H1 (cell line): ENCODE results near the gene MOK. TPM values are rescaled to one million over a fixed set of nuclear protein-coding genes. Genes with fewer than 3 reads are reported as not detected.

Source experiments
- CTCF ChIA-PET: fragments of 300-600 bp; sonication (Branson Sonifier 250); formaldehyde crosslinking; loops from one replicate; lab custom pipeline; 2021; ENCODE audit not compliant: partially characterized antibody; lab: Charles Lee
- POLR2A ChIA-PET: fragments of 300-600 bp; sonication (Branson Sonifier 250); formaldehyde crosslinking; loops from one replicate; lab custom pipeline; 2021; ENCODE audit warnings: inconsistent platforms; ENCODE audit not compliant: partially characterized antibody; lab: Charles Lee
- DNase-seq, 2 experiments: peaks; one replicate each; pipeline versions ENCODE4 v3.0.0 to v3.0.0-alpha.2; 2010 to 2022; ENCODE audit warnings: low spot score in 2 of 2, low read depth in 1 of 2, mixed read lengths in 1 of 2
- FAIRE-seq: peaks from 2 replicates; lab custom pipeline; 2011; peaks lifted over from hg19 to GRCh38; lab: Jason Lieb, UNC
- H2AFZ ChIP-seq: 2 replicates; pipeline ENCODE4 v1.8.1; 2012; ENCODE audit warnings: low read length, inconsistent platforms
- H2AK5ac ChIP-seq: 2 replicates; pipeline ENCODE4 v1.6.1; 2013; ENCODE audit warnings: low read depth, low read length
- H2BK120ac ChIP-seq: replicated peaks from 2 replicates; pipeline ENCODE3; 2013; ENCODE audit warnings: low read depth, low read length, inconsistent platforms
- H2BK12ac ChIP-seq: 2 replicates; pipeline ENCODE4 v1.6.1; 2013; ENCODE audit warnings: low read depth, low read length
- H2BK15ac ChIP-seq: 2 replicates; pipeline ENCODE4 v1.6.1; 2013; ENCODE audit warnings: low read length
- H2BK20ac ChIP-seq: 2 replicates; pipeline ENCODE4 v1.6.1; 2013; ENCODE audit warnings: low read length
- H2BK5ac ChIP-seq: 2 replicates; pipeline ENCODE4 v1.6.1; 2013; ENCODE audit warnings: low read depth, low read length
- H3K14ac ChIP-seq: 2 replicates; pipeline ENCODE4 v1.6.1; 2013; ENCODE audit warnings: inconsistent platforms; ENCODE audit not compliant: insufficient read length
- H3K18ac ChIP-seq: 2 replicates; pipeline ENCODE4 v1.6.1; 2013; ENCODE audit warnings: low read length; ENCODE audit errors: extremely low read depth
- H3K23ac ChIP-seq: 2 replicates; pipeline ENCODE4 v1.6.1; 2013; ENCODE audit warnings: inconsistent platforms; ENCODE audit not compliant: insufficient read length
- H3K23me2 ChIP-seq: 2 replicates; pipeline ENCODE4 v1.6.1; 2013; ENCODE audit warnings: low read depth, low read length
- H3K27ac ChIP-seq: 2 replicates; pipeline ENCODE4 v1.6.1; 2011; ENCODE audit warnings: low read depth, low read length, inconsistent platforms
- H3K27me3 ChIP-seq, 4 experiments: replicated peaks in 1 of 4; 1 replicate in 1 of 4; 2 replicates in 3 of 4; pipeline versions ENCODE4 v1.6.1 to v1.8.1; 2011 to 2013; ENCODE audit warnings: low read length in 3 of 4, mild to moderate bottlenecking in 3 of 4, inconsistent platforms in 2 of 4, mixed read lengths in 2 of 4, moderate library complexity in 1 of 4; ENCODE audit not compliant: control insufficient read depth in 3 of 4, insufficient read depth in 3 of 4; ENCODE audit errors: extremely low read depth in 1 of 4
- H3K36me3 ChIP-seq, 4 experiments: 2 replicates each; pipeline versions ENCODE4 v1.6.1 to v1.8.1; 2011 to 2013; ENCODE audit warnings: mild to moderate bottlenecking in 4 of 4, low read length in 3 of 4, moderate library complexity in 2 of 4, control low read depth in 1 of 4, inconsistent platforms in 1 of 4; ENCODE audit not compliant: insufficient read depth in 4 of 4, control insufficient read depth in 2 of 4
- H3K4ac ChIP-seq: replicated peaks from 2 replicates; pipeline ENCODE3; 2013; ENCODE audit warnings: low read length, low read depth, mixed read lengths, inconsistent platforms; ENCODE audit not compliant: insufficient read length
- H3K4me1 ChIP-seq, 4 experiments: replicated peaks in 1 of 4; 1 replicate in 1 of 4; 2 replicates in 3 of 4; pipeline versions ENCODE4 v1.6.1 to v1.8.1; 2011 to 2013; ENCODE audit warnings: low read length in 3 of 4, inconsistent platforms in 2 of 4, mixed read lengths in 1 of 4; ENCODE audit not compliant: insufficient read depth in 4 of 4, control insufficient read depth in 3 of 4
- H3K4me2 ChIP-seq, 2 experiments: 2 replicates each; pipeline versions ENCODE4 v1.6.1 to v1.8.1; 2011 to 2013; ENCODE audit warnings: low read depth in 2 of 2, low read length in 2 of 2, control low read depth in 1 of 2, inconsistent platforms in 1 of 2, mild to moderate bottlenecking in 1 of 2; ENCODE audit not compliant: insufficient read depth in 1 of 2
- H3K4me3 ChIP-seq, 4 experiments: fragments of 200-600, 300-600 bp in 1 of 4; sonication (generic), shearing (Covaris generic), sonication (Bioruptor Twin) in 1 of 4; 2 replicates each; pipeline versions ENCODE4 v1.5.1 to v1.8.1; 2011 to 2016; ENCODE audit warnings: low read length in 4 of 4, low read depth in 3 of 4, control low read depth in 2 of 4, inconsistent platforms in 2 of 4, mild to moderate bottlenecking in 2 of 4, mixed read lengths in 1 of 4, moderate library complexity in 1 of 4; ENCODE audit not compliant: insufficient read depth in 2 of 4; ENCODE audit errors: extremely low read depth in 1 of 4
- H3K56ac ChIP-seq: replicated peaks from 2 replicates; pipeline ENCODE3; 2013; ENCODE audit warnings: low read depth, mild to moderate bottlenecking, mixed read lengths, low read length, inconsistent platforms; ENCODE audit not compliant: insufficient read length
- H3K79me1 ChIP-seq: 2 replicates; pipeline ENCODE4 v1.6.1; 2013; ENCODE audit warnings: low read depth, low read length, control low read depth
- H3K79me2 ChIP-seq, 2 experiments: 2 replicates each; pipeline versions ENCODE4 v1.6.1 to v1.8.1; 2012 to 2013; ENCODE audit warnings: low read length in 2 of 2, mild to moderate bottlenecking in 2 of 2, inconsistent platforms in 1 of 2; ENCODE audit not compliant: insufficient read depth in 2 of 2, control insufficient read depth in 1 of 2
- H3K9ac ChIP-seq, 4 experiments: replicated peaks in 1 of 4; 1 replicate in 1 of 4; 2 replicates in 3 of 4; pipeline versions ENCODE4 v1.6.1 to v1.8.1; 2011 to 2013; ENCODE audit warnings: low read depth in 3 of 4, low read length in 3 of 4, control low read depth in 2 of 4, mild to moderate bottlenecking in 2 of 4, moderate library complexity in 2 of 4, inconsistent platforms in 1 of 4; ENCODE audit errors: extremely low read depth in 1 of 4
- H3K9me3 ChIP-seq, 2 experiments: 2 replicates each; pipeline versions ENCODE4 v1.6.1 to v1.8.1; 2012 to 2013; ENCODE audit warnings: mild to moderate bottlenecking in 2 of 2, moderate library complexity in 2 of 2, control low read depth in 1 of 2, inconsistent platforms in 1 of 2, low read depth in 1 of 2, low read length in 1 of 2, mixed read lengths in 1 of 2; ENCODE audit not compliant: insufficient read depth in 2 of 2
- H4K20me1 ChIP-seq, 2 experiments: replicated peaks in 1 of 2; 2 replicates each; pipeline versions ENCODE3 to v1.8.1; 2011 to 2013; ENCODE audit warnings: inconsistent platforms in 2 of 2, low read length in 2 of 2, mild to moderate bottlenecking in 1 of 2; ENCODE audit not compliant: insufficient read depth in 2 of 2, control insufficient read depth in 1 of 2
- H4K5ac ChIP-seq: 2 replicates; pipeline ENCODE4 v1.6.1; 2013; ENCODE audit warnings: low read length, low read depth, mixed read lengths, inconsistent platforms; ENCODE audit not compliant: insufficient read length
- H4K8ac ChIP-seq: 2 replicates; pipeline ENCODE4 v1.8.0; 2013; ENCODE audit warnings: mild to moderate bottlenecking, moderate library complexity, low read length, inconsistent platforms; ENCODE audit not compliant: insufficient read depth; ENCODE audit errors: extremely low read depth
- H4K91ac ChIP-seq: replicated peaks from 2 replicates; pipeline ENCODE3; 2013; ENCODE audit warnings: low read length, mixed read lengths, inconsistent platforms; ENCODE audit not compliant: insufficient read length
- SIN3A ChIP-seq, 2 experiments: IDR thresholded peaks in 1 of 2; conservative IDR thresholded peaks in 1 of 2; 2 replicates each; pipeline ENCODE4 v1.6.1; 2011 to 2012; ENCODE audit warnings: low read length in 2 of 2, improper control_type of control experiment in 1 of 2, low read depth in 1 of 2, mild to moderate bottlenecking in 1 of 2
- WGBS, 2 experiments: shearing (Covaris generic) in 1 of 2; methylation state at CpG; one replicate each; pipeline versions ENCODE4 v1.1.6 to v1.1.7; 2013 to 2015; ENCODE audit warnings: low lambda C conversion rate in 2 of 2, mixed read lengths in 2 of 2, inconsistent platforms in 1 of 2, low coverage in 1 of 2, missing lambda C conversion rate in 1 of 2; ENCODE audit not compliant: insufficient replicate concordance in 2 of 2, insufficient coverage in 1 of 2, insufficient read length in 1 of 2; ENCODE audit errors: extremely low coverage in 1 of 2, missing lambda C conversion rate in 1 of 2; 5-methylcytosine and 5-hydroxymethylcytosine counted together
- polyA plus RNA-seq, 7 experiments: library from polyadenylated mRNA; depleted of rRNA in 3 of 7; stranded (reverse) in 5 of 7; unstranded in 2 of 7; fragments of >200 nt in 5 of 7; fragments of 200-250 nt in 2 of 7; gene quantifications; 1 replicate in 5 of 7; 2 replicates in 1 of 7; 4 replicates in 1 of 7; pipeline versions ENCODE4 v1.2.1 to v1.2.3, GENCODE V29; 2011 to 2013; ENCODE audit warnings: missing spikeins in 2 of 7, mixed read lengths in 2 of 7
- total RNA-seq: library from RNA; stranded (reverse); fragmentation: NEBNext Ultra II Directional; extraction: Animal tissue kit (Norgen Biotek cat#: 25700); gene quantifications from 2 replicates; pipeline ENCODE4 v1.2.1, GENCODE V29; 2021

Gene MOK
- total and polyA plus RNA-seq, 2 of the 8 experiments (the other 6 are each of a cell fraction or from before 2014, with no cell fraction given) = 2.1 to 2.5 TPM

DNA sequence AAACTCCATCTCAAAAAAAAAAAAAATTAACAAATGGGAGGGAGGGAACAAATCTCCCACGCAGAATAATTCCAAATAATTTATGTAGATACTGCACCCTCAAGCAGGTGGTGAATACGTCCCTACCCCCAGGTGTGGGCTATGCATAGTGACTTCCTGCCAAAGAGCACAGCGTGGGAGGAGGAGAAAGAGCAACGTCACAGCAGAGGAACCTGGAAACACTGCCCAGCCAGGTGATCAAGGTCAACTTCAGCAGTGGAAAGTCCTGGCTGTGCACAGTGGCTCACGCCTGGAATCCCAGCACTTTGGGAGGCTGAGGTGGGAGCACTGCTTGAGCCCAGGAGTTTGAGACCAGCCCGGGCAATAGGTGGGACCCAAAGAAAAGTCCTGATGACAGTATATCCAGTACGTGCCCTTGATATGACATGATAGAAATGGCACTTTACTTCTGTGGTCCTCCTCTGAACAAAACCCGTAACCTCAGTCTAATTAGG, 48.2 kb upstream of the MOK start:
- TF ChIP-seq SIN3A (conservative IDR thresholded peaks at IDR 0.05 in 1 of 2, IDR thresholded peaks at IDR 0.05 in 1 of 2; ENCODE audit: low read depth in 1 of 2, low read length in 2 of 2) = no peak
- Histone ChIP-seq H3K23ac (no peak overlapping the region), H3K27ac (no peak overlapping the region), H3K9ac (no peak overlapping the region), H3K4me2 (no peak overlapping the region), H3K56ac (no peak overlapping the region), H3K79me1 (no peaks in the 10 kb centered on the region), H2AFZ (no peak overlapping the region), H3K4me3 (no peak overlapping the region), H3K23me2 (no peaks in the 10 kb centered on the region), H2AK5ac (no peak overlapping the region), H3K4ac (no peak overlapping the region), H3K18ac (no peak overlapping the region), H3K79me2 (no peaks in the 10 kb centered on the region), H2BK20ac (no peak overlapping the region), H2BK15ac (no peak overlapping the region), H4K8ac (no peak overlapping the region), H2BK120ac (no peak overlapping the region), H3K4me1 (no peaks in the 10 kb centered on the region), H4K20me1 (no peaks in the 10 kb centered on the region), H4K5ac (no peak overlapping the region), H3K14ac (no peak overlapping the region), H4K91ac (no peak overlapping the region), H3K36me3 (peaks cover 2 to 30% (median 17%) of the 10 kb centered on the region in 4 experiments; a peak in 6 of 8 replicates), H2BK5ac (no peak overlapping the region), H2BK12ac (no peak overlapping the region), H3K9me3 (no peaks in the 10 kb centered on the region), H3K27me3 (no peaks in the 10 kb centered on the region)
- CTCF ChIA-PET = interaction anchor here (1.5 kb wide), 1 partner anchor 16 kb away, joined by 3 read pairs; no protein-coding TSS in a partner anchor
- POLR2A ChIA-PET = interaction anchor here (1.3 kb wide), 1 partner anchor 14 kb away, joined by 5 read pairs; no protein-coding TSS in a partner anchor
- WGBS, 2 experiments = 95% methylated on average over 8 of the region's 8 CpGs; no CpG with 5 or more reads in 1 of the 2 experiments
- FAIRE-seq = no peak
- no peak for DNase-seq
